ENCODE data around the gene SLC39A11.

GRCh38 chr17:72619976-72620650, 472.4 kb downstream of the SLC39A11 start:
- TF ChIP-seq EZH2 (IDR thresholded peaks at IDR 0.05; ENCODE audit: borderline replicate concordance, low read depth, low read length, poor library complexity, severe bottlenecking) (no peak), CTCF (conservative IDR thresholded peaks at IDR 0.05; ENCODE audit: low read depth, low read length) (no peak)
